ENCODE results near the gene TAF4. TPM values are rescaled to one million over a fixed set of nuclear protein-coding genes. Genes with fewer than 3 reads are reported as not detected.
A peak's percentile ranks its signal among the peaks of the same experiment; 100 is the strongest.

The TAF4 gene
- total and polyA plus RNA-seq, 2 of the 13 experiments (the other 11 are each of a cell fraction or from before 2014, with no cell fraction given): 5.9 to 12.0 TPM

- TF ChIP-seq CHD4 (IDR thresholded peaks at IDR 0.05; ENCODE audit: borderline replicate concordance, low read length) (no peak), CREB1 (IDR thresholded peaks at IDR 0.05) (no peak), CREB1 (CRISPR knock-in tag; IDR thresholded peaks at IDR 0.05) (no peak), ZNF75D (CRISPR knock-in tag; IDR thresholded peaks at IDR 0.05; ENCODE audit: borderline replicate concordance) (no peak), ZNF124 (CRISPR knock-in tag; IDR thresholded peaks at IDR 0.05) (0 out of 2 replicates have a peak, but pooled peaks have one; percentile 66), MIXL1 (CRISPR knock-in tag; IDR thresholded peaks at IDR 0.05) (no peak), ADNP (CRISPR knock-in tag; IDR thresholded peaks at IDR 0.05) (no peak), ZNF253 (CRISPR knock-in tag; IDR thresholded peaks at IDR 0.05; ENCODE audit: borderline replicate concordance) (no peak), ZNF354B (CRISPR knock-in tag; IDR thresholded peaks at IDR 0.05) (no peak), ZFYVE20 (CRISPR knock-in tag; IDR thresholded peaks at IDR 0.05; ENCODE audit: borderline replicate concordance, low read depth) (no peak), ZSCAN25 (CRISPR knock-in tag; IDR thresholded peaks at IDR 0.05) (peak; percentile 58; the same call in 1 of the 2 replicates), TOE1 (CRISPR knock-in tag; IDR thresholded peaks at IDR 0.05) (no peak), FOXK1 (CRISPR knock-in tag; IDR thresholded peaks at IDR 0.05; ENCODE audit: borderline replicate concordance, low read depth) (no peak), ELF3 (CRISPR knock-in tag; IDR thresholded peaks at IDR 0.05) (peak; percentile 93), TGIF2 (CRISPR knock-in tag; IDR thresholded peaks at IDR 0.05) (peak; percentile 81), KLF15 (CRISPR knock-in tag; IDR thresholded peaks at IDR 0.05; ENCODE audit: borderline replicate concordance) (peak; percentile 52; the same call in 1 of the 2 replicates), EP300 (IDR thresholded peaks at IDR 0.05; ENCODE audit: low read depth in 2 of 2, low read length in 2 of 2) (no peak), EP300 (CRISPR knock-in tag; IDR thresholded peaks at IDR 0.05; ENCODE audit: borderline replicate concordance) (peak; percentile 14; the same call in 1 of the 2 replicates), ZIK1 (CRISPR knock-in tag; IDR thresholded peaks at IDR 0.05; ENCODE audit: borderline replicate concordance, low read depth) (no peak), PHB2 (IDR thresholded peaks at IDR 0.05; ENCODE audit: partially characterized antibody) (no peak), ATF3 (CRISPR knock-in tag; IDR thresholded peaks at IDR 0.05) (0 out of 2 replicates have a peak, but pooled peaks have one; percentile 12), MTERF4 (CRISPR knock-in tag; IDR thresholded peaks at IDR 0.05) (no peak), ZNF550 (CRISPR knock-in tag; IDR thresholded peaks at IDR 0.05; ENCODE audit: borderline replicate concordance) (no peak), NFATC3 (CRISPR knock-in tag; IDR thresholded peaks at IDR 0.05) (peak; percentile 71; the same call in 1 of the 2 replicates), CSRNP1 (CRISPR knock-in tag; IDR thresholded peaks at IDR 0.05) (peak; percentile 60; the same call in 1 of the 2 replicates), POLR2G (IDR thresholded peaks at IDR 0.05; ENCODE audit: low read depth, low read length) (no peak), HINFP (CRISPR knock-in tag; IDR thresholded peaks at IDR 0.05; ENCODE audit: low read depth) (0 out of 2 replicates have a peak, but pooled peaks have one; percentile 15)
Observed at GRCh38 chr20:62063981-62064769, 1.5 kb downstream of the TAF4 start (continued).

All from HepG2 (cell line).